Memory B cell (primary cell): ENCODE results near the gene CEBPB.

ENCODE experiments used
- ATAC-seq: fragments of 150-1000 bp; cut with Tn5 transposase; 2 replicates; pipeline ENCODE4 v1.10.0; 2021; ENCODE audit warnings: low read depth, mild to moderate bottlenecking, moderate library complexity
- DNase-seq, 2 donors: peaks; one replicate each; pipeline ENCODE4 v3.0.0; 2022; ENCODE audit warnings: low spot score in 2 of 2
- H3K27ac Mint-ChIP-seq: one replicate; pipeline ENCODE4 v1.8.0; 2022; ENCODE audit warnings: mild to moderate bottlenecking, moderate library complexity, mixed read lengths
- H3K27me3 Mint-ChIP-seq: one replicate; pipeline ENCODE4 v1.8.0; 2022; ENCODE audit warnings: mixed read lengths
- H3K36me3 Mint-ChIP-seq: one replicate; pipeline ENCODE4 v1.8.0; 2022; ENCODE audit warnings: mild to moderate bottlenecking, mixed read lengths
- H3K4me1 Mint-ChIP-seq: one replicate; pipeline ENCODE4 v1.8.0; 2022; ENCODE audit warnings: mixed read lengths
- H3K4me3 Mint-ChIP-seq: one replicate; pipeline ENCODE4 v1.8.0; 2022; ENCODE audit warnings: mild to moderate bottlenecking, moderate library complexity, mixed read lengths
- H3K9me3 Mint-ChIP-seq: one replicate; pipeline ENCODE4 v1.8.0; 2022; ENCODE audit warnings: mixed read lengths

Gene CEBPB

GRCh38 chr20:50220093-50220893 lies 29.7 kb downstream of the CEBPB start:
- ATAC-seq = no peak
- Mint-ChIP-seq H3K36me3 (no peaks in the 10 kb centered on the region), H3K27me3 (peaks cover 22% of the 10 kb centered on the region), H3K4me1 (peaks cover 7% of the 10 kb centered on the region), H3K27ac (no peak overlapping the region), H3K4me3 (no peak overlapping the region), H3K9me3 (peaks cover 5% of the 10 kb centered on the region)
- no peak for DNase-seq

DNA sequence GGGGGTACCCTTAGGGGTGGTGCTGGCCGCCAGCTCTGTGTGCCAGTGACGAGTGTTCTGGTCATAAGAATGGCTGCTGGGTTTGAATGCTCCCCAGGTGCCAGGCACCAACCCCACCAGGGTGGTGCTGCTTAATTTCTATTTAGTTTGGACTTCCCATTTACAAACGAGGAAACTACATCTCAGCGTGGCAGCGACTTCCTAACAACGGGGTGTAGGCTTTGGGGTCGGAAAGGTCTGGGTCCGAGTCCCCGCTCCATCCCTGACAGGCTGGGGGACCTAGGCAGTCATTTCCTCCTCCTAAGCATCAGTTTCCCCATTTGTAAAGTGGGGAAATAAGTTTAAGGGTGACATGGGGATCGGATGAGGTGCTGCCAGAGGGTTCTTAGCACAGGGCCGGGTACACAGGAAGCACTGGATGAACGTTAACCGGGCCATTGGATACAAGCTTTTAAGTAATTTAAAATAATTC lies 30.3 kb downstream of the CEBPB start:
- H3K27ac Mint-ChIP-seq = no peak overlapping the region
- no peak overlapping the region for H3K4me3 Mint-ChIP-seq
- peaks cover 18% of the 10 kb centered on the region for H3K27me3 Mint-ChIP-seq
- H3K4me1 Mint-ChIP-seq = peaks cover 7% of the 10 kb centered on the region
- H3K36me3 Mint-ChIP-seq = no peaks in the 10 kb centered on the region
- peaks cover 5% of the 10 kb centered on the region for H3K9me3 Mint-ChIP-seq
- DNase-seq = no peak
- no peak for ATAC-seq

DNA sequence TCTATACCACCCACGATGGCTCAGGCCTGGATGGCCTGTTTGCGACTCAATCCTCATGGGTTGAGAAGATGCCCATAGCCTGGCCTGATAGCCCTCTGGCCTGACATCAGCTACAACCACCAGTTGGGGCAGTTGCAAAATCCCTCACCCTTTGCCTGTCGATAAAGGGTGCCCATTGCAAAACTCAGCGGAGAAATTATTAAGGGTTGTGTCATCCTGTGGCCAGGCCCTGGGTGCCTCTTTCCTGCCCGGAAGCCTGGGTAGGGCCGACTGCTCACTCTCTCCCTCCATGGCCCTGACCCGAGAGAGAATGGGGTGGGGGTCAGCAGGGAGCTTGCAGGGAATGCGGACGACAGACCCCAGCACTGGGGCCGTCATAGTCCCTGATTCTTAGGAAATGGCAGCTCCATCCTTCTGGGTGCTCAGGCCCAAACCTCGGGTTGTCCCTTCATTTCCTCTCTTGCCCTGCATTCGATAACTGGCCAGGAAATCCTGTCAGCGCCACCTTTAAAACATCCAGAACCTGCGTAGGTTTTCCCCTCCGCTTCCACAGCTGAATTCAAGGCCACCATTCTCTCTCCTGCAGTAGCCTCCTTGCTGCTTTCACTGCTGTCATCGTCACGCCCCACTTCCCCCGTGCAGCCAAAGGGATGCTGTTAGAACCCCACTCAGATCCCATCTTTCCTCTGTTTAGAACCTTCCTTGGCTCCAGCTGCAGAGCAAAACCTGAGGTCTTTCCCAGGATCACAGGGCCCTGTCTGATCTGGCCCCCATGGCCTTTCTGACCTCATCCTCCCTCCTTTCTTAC lies 31.1 kb downstream of the CEBPB start:
- Mint-ChIP-seq H3K27ac (no peak overlapping the region), H3K36me3 (no peaks in the 10 kb centered on the region), H3K9me3 (peaks cover 5% of the 10 kb centered on the region), H3K4me3 (no peak overlapping the region), H3K27me3 (peaks cover 18% of the 10 kb centered on the region), H3K4me1 (peaks cover 7% of the 10 kb centered on the region)
- ATAC-seq = no peak
- no peak for DNase-seq

- ATAC-seq (no peak), DNase-seq (no peak)
- H3K36me3 Mint-ChIP-seq = no peaks in the 10 kb centered on the region
- H3K9me3 Mint-ChIP-seq = peaks cover 5% of the 10 kb centered on the region
- H3K4me3 Mint-ChIP-seq = no peak overlapping the region
- H3K4me1 Mint-ChIP-seq = peaks cover 7% of the 10 kb centered on the region
- no peak overlapping the region for H3K27ac Mint-ChIP-seq
- H3K27me3 Mint-ChIP-seq = peaks cover 17% of the 10 kb centered on the region
These were observed 31.8 kb downstream of the CEBPB start for GRCh38 chr20:50222309-50223038.

DNA sequence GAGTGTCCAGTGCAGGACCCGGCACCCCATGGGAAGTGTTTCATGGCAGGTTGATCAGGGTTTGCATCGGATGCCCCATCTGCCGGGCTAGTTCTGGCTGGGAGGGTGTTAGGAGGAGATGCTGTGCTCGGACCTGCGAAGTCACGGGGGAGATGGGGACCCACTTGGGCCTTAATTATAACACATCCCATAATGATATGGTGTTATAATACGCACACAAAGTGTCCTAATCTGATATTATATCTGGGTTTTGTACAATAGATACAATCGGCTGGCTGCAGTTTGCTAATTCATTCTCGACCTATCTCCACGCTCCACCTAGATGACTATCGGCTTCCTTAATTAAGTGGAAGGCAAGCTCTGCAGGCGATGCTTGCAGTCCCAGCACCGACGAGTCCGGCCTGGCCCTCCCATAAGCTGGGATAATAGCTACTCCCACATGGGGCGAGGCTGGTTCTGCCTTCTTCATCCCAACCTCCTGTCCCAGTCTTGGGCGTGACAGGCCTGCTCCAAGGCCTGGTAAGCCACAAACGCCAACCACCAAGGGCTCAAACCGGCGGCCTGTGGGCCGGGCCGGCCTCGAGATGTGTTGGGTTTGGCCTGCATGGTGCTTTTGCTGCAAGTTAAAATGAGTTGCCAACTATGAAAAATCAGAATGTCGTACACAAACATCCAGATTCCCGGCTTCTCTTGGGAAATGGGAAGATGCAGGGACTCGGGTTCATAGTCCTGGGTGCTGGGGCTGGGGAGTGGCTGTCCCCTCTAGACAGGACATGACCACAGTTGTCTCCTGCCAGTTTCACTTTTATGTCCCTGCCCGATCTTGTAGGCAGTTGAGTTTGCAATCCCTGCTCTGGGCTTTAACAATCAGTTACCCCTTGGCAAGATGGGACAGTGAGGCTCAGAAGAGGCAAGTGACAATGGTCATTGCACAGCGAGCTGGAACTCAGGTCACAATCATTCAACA lies 32.7 kb downstream of the CEBPB start:
- peaks cover 17% of the 10 kb centered on the region for H3K27me3 Mint-ChIP-seq
- H3K9me3 Mint-ChIP-seq = peaks cover 5% of the 10 kb centered on the region
- no peak overlapping the region for H3K4me3 Mint-ChIP-seq
- peaks cover 7% of the 10 kb centered on the region for H3K4me1 Mint-ChIP-seq
- H3K27ac Mint-ChIP-seq = no peak overlapping the region
- ATAC-seq = no peak
- no peak for DNase-seq
- no peaks in the 10 kb centered on the region for H3K36me3 Mint-ChIP-seq

GRCh38 chr20:50224052-50224451 lies 33.4 kb downstream of the CEBPB start:
- DNase-seq (no peak), ATAC-seq (no peak)
- Mint-ChIP-seq H3K36me3 (no peaks in the 10 kb centered on the region), H3K9me3 (peaks cover 5% of the 10 kb centered on the region), H3K4me1 (peaks cover 3% of the 10 kb centered on the region), H3K4me3 (no peak overlapping the region), H3K27me3 (peaks cover 14% of the 10 kb centered on the region), H3K27ac (no peak overlapping the region)

- DNase-seq (no peak), ATAC-seq (no peak)
- H3K4me3 Mint-ChIP-seq = no peak overlapping the region
- H3K4me1 Mint-ChIP-seq = peaks cover 3% of the 10 kb centered on the region
- H3K9me3 Mint-ChIP-seq = peaks cover 4% of the 10 kb centered on the region
- H3K36me3 Mint-ChIP-seq = no peaks in the 10 kb centered on the region
- H3K27me3 Mint-ChIP-seq = peaks cover 11% of the 10 kb centered on the region
- H3K27ac Mint-ChIP-seq = no peak overlapping the region
These were observed 34.1 kb downstream of the CEBPB start for GRCh38 chr20:50224531-50225255.

DNA sequence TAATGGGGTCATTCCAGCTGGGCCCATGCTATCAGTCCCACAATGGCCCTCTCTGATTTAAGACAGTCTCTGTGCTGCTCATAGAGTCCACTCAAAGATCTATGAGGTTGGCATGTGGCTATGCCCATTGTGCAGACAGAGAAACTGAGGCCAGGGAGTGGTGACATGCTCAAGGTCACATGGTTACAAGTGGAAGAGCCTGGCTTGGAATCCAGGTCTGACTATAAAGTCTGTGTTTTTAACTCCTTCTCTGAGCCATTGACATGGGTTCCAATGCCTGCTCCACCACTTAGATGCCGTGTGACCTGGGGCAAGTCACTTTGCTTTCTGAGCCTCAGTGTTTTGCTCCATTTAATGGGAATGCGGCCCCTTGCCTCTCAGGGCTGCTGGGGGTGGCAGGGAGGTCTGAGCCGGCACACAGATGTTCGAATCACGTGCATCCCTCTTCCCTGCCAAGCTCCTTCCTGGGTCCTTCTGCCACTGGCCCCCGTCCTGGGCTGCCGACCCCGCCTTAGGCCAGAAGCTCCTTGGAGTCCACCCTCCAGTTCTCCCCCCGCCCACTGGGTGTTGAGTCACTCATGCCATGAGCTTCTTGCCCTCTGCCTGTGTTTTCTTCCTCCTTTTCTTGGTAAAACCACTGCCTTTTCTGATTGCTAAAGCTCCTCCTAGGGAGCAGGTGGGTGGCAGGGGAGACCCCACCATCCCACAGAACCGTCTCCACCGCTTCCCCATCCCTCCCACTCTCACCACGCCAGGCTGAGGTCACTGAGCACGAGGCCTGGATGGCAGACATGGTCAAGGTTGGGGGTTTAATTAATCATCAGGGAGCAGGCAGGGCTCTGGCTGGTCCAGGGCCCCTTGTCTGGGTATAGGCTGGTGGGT lies 35.7 kb downstream of the CEBPB start:
- Mint-ChIP-seq H3K9me3 (peaks cover 3% of the 10 kb centered on the region), H3K27me3 (peaks cover 8% of the 10 kb centered on the region), H3K36me3 (no peaks in the 10 kb centered on the region), H3K27ac (no peak overlapping the region), H3K4me3 (no peak overlapping the region), H3K4me1 (no peaks in the 10 kb centered on the region)
- no peak for DNase-seq
- no peak for ATAC-seq

DNA sequence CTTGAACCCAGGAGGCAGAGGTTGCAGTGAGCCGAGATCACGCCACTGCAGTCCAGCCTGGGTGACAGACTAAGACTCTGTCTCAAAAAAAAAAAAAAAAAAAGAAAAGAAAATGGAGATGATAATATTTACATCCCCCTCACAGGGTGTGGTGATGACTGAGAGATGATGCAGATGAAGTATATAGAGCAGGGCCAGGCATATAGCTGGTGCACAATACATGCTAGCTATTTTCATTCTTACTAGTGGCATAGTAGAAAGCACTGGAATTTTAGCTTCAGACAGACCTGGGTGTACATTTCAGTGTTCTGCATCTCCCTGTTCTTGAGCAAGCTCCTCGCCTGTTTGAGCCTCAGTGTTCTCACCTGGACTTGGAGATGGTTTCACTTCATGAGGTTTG lies 36.9 kb downstream of the CEBPB start:
- no peak overlapping the region for H3K27ac Mint-ChIP-seq
- H3K36me3 Mint-ChIP-seq = no peaks in the 10 kb centered on the region

GRCh38 chr20:50229156-50229607 lies 38.6 kb downstream of the CEBPB start:
- Mint-ChIP-seq H3K27me3 (peaks cover 14% of the 10 kb centered on the region), H3K4me1 (no peaks in the 10 kb centered on the region), H3K36me3 (no peaks in the 10 kb centered on the region), H3K27ac (no peak overlapping the region), H3K9me3 (no peaks in the 10 kb centered on the region), H3K4me3 (no peak overlapping the region)
- ATAC-seq (no peak), DNase-seq (no peak)

More for the DNA sequence above, 36.9 kb downstream of the CEBPB start:
- H3K4me3 Mint-ChIP-seq = no peak overlapping the region
- DNase-seq = no peak
- no peaks in the 10 kb centered on the region for H3K4me1 Mint-ChIP-seq
- ATAC-seq = no peak
- H3K27me3 Mint-ChIP-seq = peaks cover 9% of the 10 kb centered on the region
- H3K9me3 Mint-ChIP-seq = peaks cover 3% of the 10 kb centered on the region

DNA sequence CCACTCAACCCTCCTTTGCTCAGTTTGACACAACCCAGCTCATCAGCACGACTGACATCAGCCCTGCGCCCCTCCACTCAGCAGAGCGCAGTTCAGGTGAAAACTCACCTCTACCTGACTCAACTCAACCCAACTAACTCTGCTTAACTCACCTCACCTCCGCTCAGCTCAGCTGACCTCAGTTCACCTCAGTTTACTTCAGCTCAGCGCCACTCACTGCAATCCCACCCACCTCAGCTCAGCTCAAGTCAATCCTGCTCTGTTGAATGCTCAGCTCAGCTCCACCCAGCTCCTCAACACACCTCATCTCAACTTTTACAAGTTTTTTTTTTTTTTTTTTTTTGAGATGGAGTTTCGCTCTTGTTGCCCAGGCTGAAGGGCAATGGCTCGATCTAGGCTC lies 39.6 kb downstream of the CEBPB start:
- no peak for ATAC-seq
- Mint-ChIP-seq H3K4me3 (no peak overlapping the region), H3K36me3 (no peaks in the 10 kb centered on the region), H3K4me1 (no peaks in the 10 kb centered on the region), H3K27me3 (peaks cover 14% of the 10 kb centered on the region), H3K9me3 (no peaks in the 10 kb centered on the region), H3K27ac (no peak overlapping the region)
- no peak for DNase-seq
